A549 (cell line): ENCODE measurements around the gene SPTLC3. TPM values are rescaled to one million over a fixed set of nuclear protein-coding genes. Genes with fewer than 3 reads are reported as not detected.
A peak's percentile ranks its signal among the peaks of the same experiment; 100 is the strongest.

Experiments
- ATAC-seq, 2 experiments: fragments of 200-7000 bp in 1 of 2; fragments of >200 bp in 1 of 2; cut with Nextera tagmentation in 1 of 2; cut with Tn5 transposase in 1 of 2; 3 replicates each; pipeline versions ENCODE4 v1.8.0 to v1.9.1; 2018 to 2020; ENCODE audit warnings: mild to moderate bottlenecking in 1 of 2, moderate library complexity in 1 of 2
- CTCF ChIA-PET: fragments of 300-600 bp; sonication (Branson Sonifier 250); formaldehyde crosslinking; extraction: SDS; loops from one replicate; lab custom pipeline; 2021; ENCODE audit warnings: antibody characterized with exemption, inconsistent platforms; lab: Yijun Ruan, JAX
- POLR2A ChIA-PET: fragments of 350-600 bp; formaldehyde crosslinking; extraction: SDS; loops from one replicate; lab custom pipeline; 2021; ENCODE audit warnings: antibody characterized with exemption, inconsistent platforms; lab: Yijun Ruan, JAX
- DNase-seq, 2 experiments: peaks; one replicate each; pipeline versions ENCODE4 v3.0.0 to v3.0.0-alpha.2; 2011 to 2016; ENCODE audit warnings: low read depth in 1 of 2, low spot score in 1 of 2
- FAIRE-seq: peaks from 2 replicates; lab custom pipeline; 2011; peaks lifted over from hg19 to GRCh38; lab: Jason Lieb, UNC
- H3K27ac ChIP-seq, 2 experiments: fragments of >200 bp; sonication (Bioruptor Twin); formaldehyde crosslinking; 3 replicates each; pipeline ENCODE4 v1.5.1; 2016 to 2017
- H3K4me1 ChIP-seq: fragments of >200 bp; sonication (Bioruptor Twin); formaldehyde crosslinking; 3 replicates; pipeline ENCODE4 v1.6.1; 2016
- H3K4me2 ChIP-seq: fragments of >200 bp; sonication (Bioruptor Twin); formaldehyde crosslinking; 3 replicates; pipeline ENCODE4 v1.6.1; 2016
- H3K4me3 ChIP-seq: fragments of >200 bp; sonication (Bioruptor Twin); formaldehyde crosslinking; 3 replicates; pipeline ENCODE4 v1.5.1; 2016
- H3K9me3 ChIP-seq: fragments of >200 bp; sonication (Bioruptor Twin); formaldehyde crosslinking; 3 replicates; pipeline ENCODE4 v1.6.1; 2016
- CBX2 ChIP-seq: fragments of 200-600 bp; sonication (generic); IDR thresholded peaks from 2 replicates; pipeline ENCODE4 v1.6.1; 2016; ENCODE audit warnings: low read depth, mild to moderate bottlenecking, borderline replicate concordance
- CEBPB ChIP-seq, 2 experiments: fragments of >200 bp in 1 of 2; sonication (Bioruptor Twin) in 1 of 2; formaldehyde crosslinking in 1 of 2; IDR thresholded peaks; 2 replicates each; pipeline ENCODE4 v1.6.1; 2012 to 2016
- CHD4 ChIP-seq: fragments of 200-600 bp; sonication (generic); IDR thresholded peaks from 2 replicates; pipeline ENCODE4 v1.6.1; 2016; ENCODE audit warnings: antibody characterized with exemption, mild to moderate bottlenecking, borderline replicate concordance
- EHF ChIP-seq: fragments of 250-450 bp; sonication (Bioruptor Pico); IDR thresholded peaks from 2 replicates; pipeline ENCODE4 v1.5.0; 2020; ENCODE audit warnings: mild to moderate bottlenecking
- EP300 ChIP-seq, 2 experiments: fragments of >200 bp; sonication (Bioruptor Twin); formaldehyde crosslinking; IDR thresholded peaks; 2 replicates in 1 of 2; 3 replicates in 1 of 2; pipeline ENCODE4 v1.6.1; 2016 to 2017
- HOXB5 ChIP-seq: fragments of 250-450 bp; sonication (Bioruptor Pico); IDR thresholded peaks from 2 replicates; pipeline ENCODE4 v1.5.0; 2020; ENCODE audit warnings: mild to moderate bottlenecking, moderate library complexity
- JUNB ChIP-seq: fragments of >200 bp; sonication (Bioruptor Twin); formaldehyde crosslinking; IDR thresholded peaks from 2 replicates; pipeline ENCODE4 v1.6.1; 2016
- KDM5A ChIP-seq: fragments of 200-600 bp; sonication (generic); IDR thresholded peaks from 2 replicates; pipeline ENCODE4 v1.6.1; 2016; ENCODE audit warnings: antibody characterized with exemption, mild to moderate bottlenecking
- MAFK ChIP-seq: fragments of 450-650 bp; IDR thresholded peaks from 2 replicates; pipeline ENCODE4 v1.6.1; 2014; ENCODE audit not compliant: partially characterized antibody
- MAZ ChIP-seq: fragments of 150-350 bp; IDR thresholded peaks from 2 replicates; pipeline ENCODE4 v1.6.1; 2014; ENCODE audit warnings: antibody characterized with exemption, low read depth, low read length, borderline replicate concordance
- MYC ChIP-seq: IDR thresholded peaks from 2 replicates; pipeline ENCODE4 v1.6.1; 2012; ENCODE audit warnings: mild to moderate bottlenecking, inconsistent platforms, low read length, improper control_type of control experiment, borderline replicate concordance
- NR3C1 ChIP-seq: fragments of >200 bp; sonication (Bioruptor Twin); formaldehyde crosslinking; IDR thresholded peaks from 3 replicates; pipeline ENCODE4 v1.6.1; 2017
- RAD21 ChIP-seq, 2 experiments: fragments of >200 bp in 1 of 2; sonication (Bioruptor Twin) in 1 of 2; formaldehyde crosslinking in 1 of 2; IDR thresholded peaks in 1 of 2; conservative IDR thresholded peaks in 1 of 2; 2 replicates in 1 of 2; 3 replicates in 1 of 2; pipeline ENCODE4 v1.6.1; 2012 to 2018; ENCODE audit warnings: inconsistent platforms in 1 of 2
- RNF2 ChIP-seq: fragments of 200-600 bp; sonication (generic); IDR thresholded peaks from 2 replicates; pipeline ENCODE4 v1.6.1; 2016; ENCODE audit warnings: low read depth, mild to moderate bottlenecking, antibody characterized with exemption, moderate library complexity, borderline replicate concordance
- SMC3 ChIP-seq: fragments of >200 bp; sonication (Bioruptor Twin); formaldehyde crosslinking; IDR thresholded peaks from 3 replicates; pipeline ENCODE4 v1.6.1; 2018; ENCODE audit warnings: inconsistent platforms
- TFCP2L1 ChIP-seq: fragments of 250-450 bp; sonication (Bioruptor Pico); IDR thresholded peaks from 2 replicates; pipeline ENCODE4 v1.5.0; 2021; ENCODE audit warnings: mild to moderate bottlenecking
- ZC3H11A ChIP-seq: fragments of 450-650 bp; IDR thresholded peaks from 2 replicates; pipeline ENCODE4 v1.6.1; 2014; ENCODE audit warnings: antibody characterized with exemption, mild to moderate bottlenecking
- ZFP36 ChIP-seq: fragments of 450-650 bp; IDR thresholded peaks from 2 replicates; pipeline ENCODE4 v1.6.1; 2014; ENCODE audit warnings: borderline replicate concordance; ENCODE audit not compliant: partially characterized antibody
- WGBS: methylation state at CpG from one replicate; pipeline ENCODE4 v1.1.6; 2017; ENCODE audit errors: missing lambda C conversion rate; 5-methylcytosine and 5-hydroxymethylcytosine counted together
- polyA plus RNA-seq, 4 experiments: library from polyadenylated mRNA; depleted of rRNA in 3 of 4; stranded (reverse); fragments of >200 nt; fragmentation: RNase III in 1 of 4; extraction: RNeasy Plus Mini Kit Qiagen cat#74134 plus additional on column Dnase treatment in 1 of 4; gene quantifications; 2 replicates in 3 of 4; 3 replicates in 1 of 4; pipeline ENCODE4 v1.2.3, GENCODE V29; 2011 to 2017
- TF ChIP-seq, protein P1 (sequence below): fragments of >200 bp; sonication (Bioruptor Twin); formaldehyde crosslinking; IDR thresholded peaks from 3 replicates; pipeline ENCODE4 v1.6.1; 2016
- TF ChIP-seq, protein P2 (sequence below): fragments of >200 bp; sonication (Bioruptor Twin); formaldehyde crosslinking; IDR thresholded peaks from 3 replicates; pipeline ENCODE4 v1.5.1; 2016
- TF ChIP-seq, protein P3 (sequence below): fragments of >200 bp; sonication (Bioruptor Twin); formaldehyde crosslinking; IDR thresholded peaks from 2 replicates; pipeline ENCODE4 v1.6.1; 2016
- TF ChIP-seq, protein P4 (sequence below): fragments of 200-600 bp; sonication (generic); IDR thresholded peaks from 2 replicates; pipeline ENCODE4 v1.6.1; 2016; ENCODE audit warnings: antibody characterized with exemption, mild to moderate bottlenecking, moderate library complexity
- TF ChIP-seq, protein P5 (sequence below): IDR thresholded peaks from 2 replicates; pipeline ENCODE4 v1.6.1; 2012
- TF ChIP-seq, protein P6 (sequence below): fragments of 250-450 bp; sonication (Bioruptor Pico); IDR thresholded peaks from 2 replicates; pipeline ENCODE4 v1.5.0; 2021; ENCODE audit warnings: mild to moderate bottlenecking, moderate library complexity, borderline replicate concordance

SPTLC3 gene
- polyA plus RNA-seq, 2 of the 4 experiments (the other 2 are of a cell fraction): 0.10 to 0.57 TPM

DNA sequence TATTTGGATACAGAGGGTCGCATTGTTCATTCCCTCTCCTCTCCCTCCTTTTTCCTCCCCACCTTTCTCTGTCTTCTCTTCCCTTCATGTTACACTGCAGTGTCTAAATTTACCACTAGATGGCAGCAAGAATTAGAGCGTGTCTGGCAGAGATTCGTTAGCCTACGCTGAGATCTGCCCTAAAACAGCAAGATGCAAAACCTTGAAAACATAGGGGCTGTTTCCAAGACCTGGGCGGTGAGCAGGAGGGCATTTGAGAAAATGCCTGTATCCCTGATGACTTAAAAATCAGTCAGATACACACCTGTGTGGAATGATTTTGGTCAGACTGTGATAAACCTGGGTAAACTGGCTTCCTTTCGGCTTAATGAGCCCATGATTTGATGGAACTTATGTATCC is 110.8 kb downstream of the SPTLC3 start:
- FAIRE-seq (peak; percentile 100), ATAC-seq (peak; percentile 86 to 97), DNase-seq (peak; percentile 29 to 70)
- no peak for TF ChIP-seq KDM5A
- peak; percentile 95 for TF ChIP-seq SMC3
- TF ChIP-seq RAD21 (conservative IDR thresholded peaks at IDR 0.05 in 1 of 2, IDR thresholded peaks at IDR 0.05 in 1 of 2): peak; percentile 95 to 98
- TF ChIP-seq, protein P1, sequence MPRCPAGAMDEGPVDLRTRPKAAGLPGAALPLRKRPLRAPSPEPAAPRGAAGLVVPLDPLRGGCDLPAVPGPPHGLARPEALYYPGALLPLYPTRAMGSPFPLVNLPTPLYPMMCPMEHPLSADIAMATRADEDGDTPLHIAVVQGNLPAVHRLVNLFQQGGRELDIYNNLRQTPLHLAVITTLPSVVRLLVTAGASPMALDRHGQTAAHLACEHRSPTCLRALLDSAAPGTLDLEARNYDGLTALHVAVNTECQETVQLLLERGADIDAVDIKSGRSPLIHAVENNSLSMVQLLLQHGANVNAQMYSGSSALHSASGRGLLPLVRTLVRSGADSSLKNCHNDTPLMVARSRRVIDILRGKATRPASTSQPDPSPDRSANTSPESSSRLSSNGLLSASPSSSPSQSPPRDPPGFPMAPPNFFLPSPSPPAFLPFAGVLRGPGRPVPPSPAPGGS: no peak
- TF ChIP-seq, protein P2, sequence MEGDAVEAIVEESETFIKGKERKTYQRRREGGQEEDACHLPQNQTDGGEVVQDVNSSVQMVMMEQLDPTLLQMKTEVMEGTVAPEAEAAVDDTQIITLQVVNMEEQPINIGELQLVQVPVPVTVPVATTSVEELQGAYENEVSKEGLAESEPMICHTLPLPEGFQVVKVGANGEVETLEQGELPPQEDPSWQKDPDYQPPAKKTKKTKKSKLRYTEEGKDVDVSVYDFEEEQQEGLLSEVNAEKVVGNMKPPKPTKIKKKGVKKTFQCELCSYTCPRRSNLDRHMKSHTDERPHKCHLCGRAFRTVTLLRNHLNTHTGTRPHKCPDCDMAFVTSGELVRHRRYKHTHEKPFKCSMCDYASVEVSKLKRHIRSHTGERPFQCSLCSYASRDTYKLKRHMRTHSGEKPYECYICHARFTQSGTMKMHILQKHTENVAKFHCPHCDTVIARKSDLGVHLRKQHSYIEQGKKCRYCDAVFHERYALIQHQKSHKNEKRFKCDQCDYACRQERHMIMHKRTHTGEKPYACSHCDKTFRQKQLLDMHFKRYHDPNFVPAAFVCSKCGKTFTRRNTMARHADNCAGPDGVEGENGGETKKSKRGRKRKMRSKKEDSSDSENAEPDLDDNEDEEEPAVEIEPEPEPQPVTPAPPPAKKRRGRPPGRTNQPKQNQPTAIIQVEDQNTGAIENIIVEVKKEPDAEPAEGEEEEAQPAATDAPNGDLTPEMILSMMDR: peak; percentile 94
- Histone ChIP-seq H3K9me3 (no peaks in the 10 kb centered on the region), H3K4me1 (no peaks in the 10 kb centered on the region), H3K27ac (no peak overlapping the region), H3K4me2 (no peak overlapping the region), H3K4me3 (no peak overlapping the region)
- POLR2A ChIA-PET: no interaction called here
- CTCF ChIA-PET: interaction anchor here (0.7 to 6.8 kb wide), 38 partner anchors 10 to 699 kb away, joined by 3 to 118 read pairs (median 4); no protein-coding TSS in a partner anchor
- 21% methylated on average over 6 of the region's 6 CpGs for WGBS

DNA sequence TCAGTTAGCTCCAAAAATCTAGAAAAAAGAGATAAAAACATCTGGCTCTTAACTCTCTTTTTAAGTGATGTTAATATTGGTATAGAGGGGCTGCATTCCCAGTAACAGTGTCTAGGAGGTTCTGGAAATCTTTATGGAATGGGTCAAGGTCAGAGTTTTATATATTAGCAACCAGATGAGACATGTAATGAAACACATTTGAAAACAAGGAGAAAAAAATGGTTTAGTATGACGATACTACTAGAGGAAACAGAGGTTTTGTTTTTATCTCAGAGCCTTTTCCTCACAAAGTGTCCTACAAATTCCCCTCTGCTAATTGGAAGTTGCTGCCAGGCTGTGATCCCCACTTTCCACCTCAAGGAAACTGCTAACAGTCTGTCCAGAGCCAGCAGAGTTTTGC is 111.7 kb downstream of the SPTLC3 start:
- H3K4me2 ChIP-seq: no peak overlapping the region
- H3K4me3 ChIP-seq: no peak overlapping the region
- DNase-seq: no peak
- H3K9me3 ChIP-seq: no peaks in the 10 kb centered on the region
- H3K4me1 ChIP-seq: no peaks in the 10 kb centered on the region
- H3K27ac ChIP-seq: no peak overlapping the region
- 55% methylated on average over 1 of the region's 1 CpG for WGBS
- CTCF ChIA-PET: interaction anchor here (0.8 to 6.8 kb wide), 14 partner anchors 9 to 651 kb away, joined by 3 to 118 read pairs (median 5); partner anchors contain the start of gene ISM1
- TF ChIP-seq CBX2 (no peak), TFCP2L1 (no peak), NR3C1 (no peak), RNF2 (no peak), MAZ (no peak), MYC (no peak), JUNB (no peak), CEBPB (IDR thresholded peaks at IDR 0.05) (no peak)
- TF ChIP-seq, protein P3, sequence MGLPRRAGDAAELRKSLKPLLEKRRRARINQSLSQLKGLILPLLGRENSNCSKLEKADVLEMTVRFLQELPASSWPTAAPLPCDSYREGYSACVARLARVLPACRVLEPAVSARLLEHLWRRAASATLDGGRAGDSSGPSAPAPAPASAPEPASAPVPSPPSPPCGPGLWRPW: no peak
- TF ChIP-seq, all 56 proteins: peak for 0
- ATAC-seq (no peak), FAIRE-seq (no peak)
- POLR2A ChIA-PET: no interaction called here

DNA sequence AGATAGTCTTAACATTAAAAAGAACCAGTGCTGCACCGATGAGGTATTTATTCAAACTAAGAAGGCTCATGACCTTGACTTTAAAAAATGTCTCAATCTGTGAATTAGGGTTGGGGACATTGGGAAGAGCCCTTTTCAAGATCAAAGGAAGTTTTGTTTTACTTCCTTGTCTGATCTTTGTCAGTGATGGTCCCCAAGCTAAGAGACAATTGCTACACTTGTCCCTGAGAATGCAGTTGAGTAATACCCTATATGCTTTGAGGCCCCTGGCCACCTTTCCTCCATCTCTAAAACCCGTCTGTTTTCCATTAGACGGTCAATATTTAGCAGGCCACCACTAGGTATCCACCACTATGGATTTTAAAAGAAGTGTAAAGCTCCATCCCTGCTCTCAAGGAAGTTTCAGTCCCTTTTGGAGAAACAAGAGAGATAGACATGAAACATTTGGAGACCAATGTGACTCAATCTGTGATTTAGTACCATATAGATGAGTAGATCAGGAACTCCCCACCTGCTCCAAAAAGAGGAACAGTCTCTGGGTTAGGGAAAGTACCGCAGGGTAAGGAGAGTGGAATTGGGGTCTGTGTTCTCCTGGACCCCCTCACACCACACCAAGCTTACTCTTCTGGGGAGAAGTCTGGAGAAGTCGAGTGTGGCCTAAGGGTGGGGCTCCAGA is 113.2 kb downstream of the SPTLC3 start:
- FAIRE-seq (no peak), ATAC-seq (no peak), DNase-seq (no peak)
- POLR2A ChIA-PET: no interaction called here
- Histone ChIP-seq H3K4me2 (no peak overlapping the region), H3K4me1 (no peaks in the 10 kb centered on the region), H3K9me3 (no peaks in the 10 kb centered on the region), H3K27ac (no peak overlapping the region)
- CTCF ChIA-PET: interaction anchor here (0.6 to 6.8 kb wide), 16 partner anchors 9 to 722 kb away, joined by 3 to 118 read pairs (median 3); no protein-coding TSS in a partner anchor
- 60% methylated on average over 5 of the region's 5 CpGs for WGBS
- TF ChIP-seq, protein P4, sequence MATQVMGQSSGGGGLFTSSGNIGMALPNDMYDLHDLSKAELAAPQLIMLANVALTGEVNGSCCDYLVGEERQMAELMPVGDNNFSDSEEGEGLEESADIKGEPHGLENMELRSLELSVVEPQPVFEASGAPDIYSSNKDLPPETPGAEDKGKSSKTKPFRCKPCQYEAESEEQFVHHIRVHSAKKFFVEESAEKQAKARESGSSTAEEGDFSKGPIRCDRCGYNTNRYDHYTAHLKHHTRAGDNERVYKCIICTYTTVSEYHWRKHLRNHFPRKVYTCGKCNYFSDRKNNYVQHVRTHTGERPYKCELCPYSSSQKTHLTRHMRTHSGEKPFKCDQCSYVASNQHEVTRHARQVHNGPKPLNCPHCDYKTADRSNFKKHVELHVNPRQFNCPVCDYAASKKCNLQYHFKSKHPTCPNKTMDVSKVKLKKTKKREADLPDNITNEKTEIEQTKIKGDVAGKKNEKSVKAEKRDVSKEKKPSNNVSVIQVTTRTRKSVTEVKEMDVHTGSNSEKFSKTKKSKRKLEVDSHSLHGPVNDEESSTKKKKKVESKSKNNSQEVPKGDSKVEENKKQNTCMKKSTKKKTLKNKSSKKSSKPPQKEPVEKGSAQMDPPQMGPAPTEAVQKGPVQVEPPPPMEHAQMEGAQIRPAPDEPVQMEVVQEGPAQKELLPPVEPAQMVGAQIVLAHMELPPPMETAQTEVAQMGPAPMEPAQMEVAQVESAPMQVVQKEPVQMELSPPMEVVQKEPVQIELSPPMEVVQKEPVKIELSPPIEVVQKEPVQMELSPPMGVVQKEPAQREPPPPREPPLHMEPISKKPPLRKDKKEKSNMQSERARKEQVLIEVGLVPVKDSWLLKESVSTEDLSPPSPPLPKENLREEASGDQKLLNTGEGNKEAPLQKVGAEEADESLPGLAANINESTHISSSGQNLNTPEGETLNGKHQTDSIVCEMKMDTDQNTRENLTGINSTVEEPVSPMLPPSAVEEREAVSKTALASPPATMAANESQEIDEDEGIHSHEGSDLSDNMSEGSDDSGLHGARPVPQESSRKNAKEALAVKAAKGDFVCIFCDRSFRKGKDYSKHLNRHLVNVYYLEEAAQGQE: no peak
- no peak for TF ChIP-seq EP300 (IDR thresholded peaks at IDR 0.05)
- TF ChIP-seq, protein P5, sequence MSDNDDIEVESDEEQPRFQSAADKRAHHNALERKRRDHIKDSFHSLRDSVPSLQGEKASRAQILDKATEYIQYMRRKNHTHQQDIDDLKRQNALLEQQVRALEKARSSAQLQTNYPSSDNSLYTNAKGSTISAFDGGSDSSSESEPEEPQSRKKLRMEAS: no peak
- no peak for TF ChIP-seq ZC3H11A
- TF ChIP-seq HOXB5 (CRISPR knock-in tag): no peak
- no peak for TF ChIP-seq ZFP36
- TF ChIP-seq EHF (CRISPR knock-in tag): no peak
- no peak for TF ChIP-seq MAFK
- TF ChIP-seq, protein P6, sequence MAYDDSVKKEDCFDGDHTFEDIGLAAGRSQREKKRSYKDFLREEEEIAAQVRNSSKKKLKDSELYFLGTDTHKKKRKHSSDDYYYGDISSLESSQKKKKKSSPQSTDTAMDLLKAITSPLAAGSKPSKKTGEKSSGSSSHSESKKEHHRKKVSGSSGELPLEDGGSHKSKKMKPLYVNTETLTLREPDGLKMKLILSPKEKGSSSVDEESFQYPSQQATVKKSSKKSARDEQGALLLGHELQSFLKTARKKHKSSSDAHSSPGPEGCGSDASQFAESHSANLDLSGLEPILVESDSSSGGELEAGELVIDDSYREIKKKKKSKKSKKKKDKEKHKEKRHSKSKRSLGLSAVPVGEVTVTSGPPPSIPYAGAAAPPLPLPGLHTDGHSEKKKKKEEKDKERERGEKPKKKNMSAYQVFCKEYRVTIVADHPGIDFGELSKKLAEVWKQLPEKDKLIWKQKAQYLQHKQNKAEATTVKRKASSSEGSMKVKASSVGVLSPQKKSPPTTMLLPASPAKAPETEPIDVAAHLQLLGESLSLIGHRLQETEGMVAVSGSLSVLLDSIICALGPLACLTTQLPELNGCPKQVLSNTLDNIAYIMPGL (CRISPR knock-in tag): no peak
- no peak for TF ChIP-seq CHD4
- TF ChIP-seq, all 56 proteins: peak for 0
- no peak overlapping the region for H3K4me3 ChIP-seq
